Type B pancreatic cell (in vitro differentiated cells): ENCODE results near the gene SUMO3. TPM values are rescaled to one million over a fixed set of nuclear protein-coding genes. Genes with fewer than 3 reads are reported as not detected.

Experiments
- DNase-seq: peaks from one replicate; pipeline ENCODE4 v3.0.0; 2021; ENCODE audit warnings: mixed read lengths; ENCODE audit not compliant: unreplicated experiment; ENCODE audit errors: extremely low spot score
- H3K27ac Mint-ChIP-seq: 2 replicates; pipeline ENCODE4 v1.8.0; 2021; ENCODE audit warnings: mild to moderate bottlenecking, mixed read lengths
- H3K27me3 Mint-ChIP-seq: 2 replicates; pipeline ENCODE4 v1.8.0; 2021; ENCODE audit warnings: mixed read lengths
- H3K36me3 Mint-ChIP-seq: 2 replicates; pipeline ENCODE4 v1.8.0; 2021; ENCODE audit warnings: mixed read lengths
- H3K4me1 Mint-ChIP-seq: one replicate; pipeline ENCODE4 v1.8.0; 2021; ENCODE audit warnings: mixed read lengths; ENCODE audit not compliant: unreplicated experiment
- H3K4me3 Mint-ChIP-seq: 2 replicates; pipeline ENCODE4 v1.8.0; 2021; ENCODE audit warnings: mild to moderate bottlenecking, mixed read lengths
- H3K9me3 Mint-ChIP-seq: 2 replicates; pipeline ENCODE4 v1.8.0; 2021; ENCODE audit warnings: mixed read lengths
- CTCF ChIP-seq: fragments of 200-600 bp; sonication (generic); conservative IDR thresholded peaks from 2 replicates; pipeline ENCODE4 v1.5.0; 2021; ENCODE audit warnings: antibody characterized with exemption, mild to moderate bottlenecking
- total RNA-seq: library from RNA; stranded (reverse); gene quantifications from 2 replicates; pipeline ENCODE4 v1.2.1, GENCODE V29; 2021; ENCODE audit warnings: low replicate concordance

The SUMO3 gene
- total RNA-seq, 1 donor from 2014 or later: 81.2 TPM

GRCh38 chr21:44838951-44839350 is 21.1 kb upstream of the SUMO3 start:
- peaks cover 10% of the 10 kb centered on the region for H3K27me3 Mint-ChIP-seq
- no peaks in the 10 kb centered on the region for H3K36me3 Mint-ChIP-seq
- no peak overlapping the region for H3K27ac Mint-ChIP-seq
- H3K9me3 Mint-ChIP-seq: no peaks in the 10 kb centered on the region
- no peaks in the 10 kb centered on the region for H3K4me1 Mint-ChIP-seq
- no peak for DNase-seq
- TF ChIP-seq CTCF: no peak
- no peak overlapping the region for H3K4me3 Mint-ChIP-seq

GRCh38 chr21:44838039-44838895 is 20.4 kb upstream of the SUMO3 start:
- Mint-ChIP-seq H3K27me3 (peaks cover 9% of the 10 kb centered on the region), H3K4me1 (no peaks in the 10 kb centered on the region), H3K27ac (no peak overlapping the region)

GRCh38 chr21:44837537-44837936 is 19.7 kb upstream of the SUMO3 start:
- peaks cover 7% of the 10 kb centered on the region for H3K27me3 Mint-ChIP-seq

More at GRCh38 chr21:44838039-44838895, 20.4 kb upstream of the SUMO3 start:
- no peaks in the 10 kb centered on the region for H3K36me3 Mint-ChIP-seq
- no peak overlapping the region for H3K4me3 Mint-ChIP-seq
- DNase-seq: no peak
- H3K9me3 Mint-ChIP-seq: no peaks in the 10 kb centered on the region
- TF ChIP-seq CTCF: no peak

GRCh38 chr21:44836666-44837471 is 19.0 kb upstream of the SUMO3 start:
- Mint-ChIP-seq H3K4me1 (no peaks in the 10 kb centered on the region), H3K27ac (peak overlapping the region; percentile 29), H3K36me3 (no peaks in the 10 kb centered on the region), H3K27me3 (peaks cover 7% of the 10 kb centered on the region), H3K9me3 (no peaks in the 10 kb centered on the region), H3K4me3 (peak overlapping the region; percentile 25)
- no peak for TF ChIP-seq CTCF
- no peak for DNase-seq

More at GRCh38 chr21:44837537-44837936, 19.7 kb upstream of the SUMO3 start:
- Mint-ChIP-seq H3K36me3 (no peaks in the 10 kb centered on the region), H3K9me3 (no peaks in the 10 kb centered on the region), H3K4me3 (no peak overlapping the region), H3K27ac (no peak overlapping the region), H3K4me1 (no peaks in the 10 kb centered on the region)
- no peak for TF ChIP-seq CTCF
- DNase-seq: no peak

- Mint-ChIP-seq H3K36me3 (no peaks in the 10 kb centered on the region), H3K27ac (peak overlapping the region; percentile 29), H3K4me1 (no peaks in the 10 kb centered on the region), H3K9me3 (no peaks in the 10 kb centered on the region), H3K27me3 (peaks cover 3% of the 10 kb centered on the region), H3K4me3 (peak overlapping the region; percentile 25)
- TF ChIP-seq CTCF: no peak
- DNase-seq: no peak
Measured at GRCh38 chr21:44836349-44836665, 18.4 kb upstream of the SUMO3 start.
